PC-9 (cell line): ENCODE measurements around the gene ARID2. TPM values are rescaled to one million over a fixed set of nuclear protein-coding genes. Genes with fewer than 3 reads are reported as not detected.

ENCODE experiments used
- BruUV-seq: library from RNA; stranded (reverse); fragments of 400-500 nt; replicated peaks from 2 replicates; lab custom pipeline; 2021; lab: Mats Ljungman, UMichigan
- CTCF ChIA-PET: fragments of 300-600 bp; sonication (Branson Sonifier 250); formaldehyde crosslinking; loops from one replicate; lab custom pipeline; 2022; ENCODE audit warnings: antibody characterized with exemption; lab: Charles Lee
- POLR2A ChIA-PET: fragments of 300-600 bp; sonication (Branson Sonifier 250); formaldehyde crosslinking; loops from one replicate; lab custom pipeline; 2022; ENCODE audit warnings: antibody characterized with exemption; ENCODE audit not compliant: unreplicated experiment; lab: Charles Lee
- DNase-seq, 2 experiments: peaks; one replicate each; pipeline versions ENCODE4 v3.0.0 to v3.0.0-alpha.2; 2015 to 2022; ENCODE audit warnings: mixed read lengths in 1 of 2
- H2AFZ ChIP-seq: fragments of 200-600 bp; sonication (generic); 2 replicates; pipeline ENCODE4 v1.8.1; 2017; ENCODE audit warnings: antibody characterized with exemption
- H3F3A ChIP-seq: fragments of 200-600 bp; sonication (generic); 2 replicates; pipeline ENCODE4 v1.8.1; 2017; ENCODE audit warnings: antibody characterized with exemption, mild to moderate bottlenecking, low read depth; ENCODE audit not compliant: insufficient read depth
- H3K27ac ChIP-seq: fragments of 200-600 bp; sonication (generic); 2 replicates; pipeline ENCODE4 v1.6.1; 2016; ENCODE audit warnings: mixed run types
- H3K27me3 ChIP-seq: fragments of 200-600 bp; sonication (generic); 2 replicates; pipeline ENCODE4 v1.6.1; 2016; ENCODE audit warnings: low read depth, mixed run types; ENCODE audit not compliant: insufficient read depth
- H3K36me3 ChIP-seq: fragments of 200-600 bp; sonication (generic); 2 replicates; pipeline ENCODE4 v1.6.1; 2016; ENCODE audit warnings: low read depth, mixed run types
- H3K4me1 ChIP-seq: fragments of 200-600 bp; sonication (generic); replicated peaks from 2 replicates; pipeline ENCODE4 v1.6.1; 2016; ENCODE audit warnings: mixed run types; ENCODE audit not compliant: insufficient read depth
- H3K4me2 ChIP-seq: fragments of 200-600 bp; sonication (generic); 2 replicates; pipeline ENCODE4 v1.6.1; 2017; ENCODE audit warnings: mixed run types
- H3K4me3 ChIP-seq: fragments of 200-600 bp; sonication (generic); 2 replicates; pipeline ENCODE4 v1.6.1; 2016; ENCODE audit warnings: mixed run types
- H3K79me2 ChIP-seq: fragments of 200-600 bp; sonication (generic); 2 replicates; pipeline ENCODE4 v1.6.1; 2017; ENCODE audit warnings: low read depth, mixed run types
- H3K9me2 ChIP-seq: fragments of 200-600 bp; sonication (generic); 2 replicates; pipeline ENCODE4 v1.8.1; 2017; ENCODE audit warnings: mild to moderate bottlenecking; ENCODE audit not compliant: insufficient read depth
- H3K9me3 ChIP-seq: fragments of 200-600 bp; sonication (generic); 2 replicates; pipeline ENCODE4 v1.8.1; 2016; ENCODE audit warnings: low read depth; ENCODE audit not compliant: insufficient read depth
- H4K20me1 ChIP-seq: fragments of 200-600 bp; sonication (generic); 2 replicates; pipeline ENCODE4 v1.8.1; 2017; ENCODE audit not compliant: insufficient read depth
- CTCF ChIP-seq: fragments of 200-600 bp; sonication (generic); conservative IDR thresholded peaks from 2 replicates; pipeline ENCODE4 v1.6.1; 2017; ENCODE audit warnings: mixed run types, antibody characterized with exemption, mild to moderate bottlenecking, moderate library complexity
- EZH2 ChIP-seq: fragments of 200-600 bp; sonication (generic); IDR thresholded peaks from 2 replicates; pipeline ENCODE4 v1.8.0; 2017; ENCODE audit warnings: antibody characterized with exemption, low read depth
- intact Hi-C: fragments of 100-400 bp; cut with micrococcal nuclease; formaldehyde crosslinking; loops from one replicate; pipeline ENCODE4 v1.10.0; 2022; ENCODE audit not compliant: unreplicated experiment
- total RNA-seq: library from RNA; stranded (reverse); gene quantifications from 2 replicates; pipeline ENCODE4 v1.2.3, GENCODE V29; 2021

The ARID2 gene
- total RNA-seq, 1 experiment from 2014 or later: 24.6 TPM

- Histone ChIP-seq H3K9me2 (no peaks in the 10 kb centered on the region), H2AFZ (no peak overlapping the region), H3K27ac (no peak overlapping the region), H3K4me1 (no peaks in the 10 kb centered on the region), H4K20me1 (no peaks in the 10 kb centered on the region; the same call in 1 of the 2 replicates), H3F3A (no peaks in the 10 kb centered on the region), H3K9me3 (no peaks in the 10 kb centered on the region), H3K36me3 (0 out of 2 replicates have a peak, but pooled peaks cover 11% of the 10 kb centered on the region), H3K4me3 (no peak overlapping the region), H3K79me2 (no peaks in the 10 kb centered on the region), H3K27me3 (no peaks in the 10 kb centered on the region), H3K4me2 (no peak overlapping the region)
- BruUV-seq: no TSS peak
- POLR2A ChIA-PET: no interaction called here
- intact Hi-C loops: no loop called here
- TF ChIP-seq EZH2: no peak
- no peak for TF ChIP-seq CTCF
- CTCF ChIA-PET: no interaction called here
- no peak for DNase-seq
These were observed 178.4 kb downstream of the ARID2 start for GRCh38 chr12:45907955-45908354.

DNA sequence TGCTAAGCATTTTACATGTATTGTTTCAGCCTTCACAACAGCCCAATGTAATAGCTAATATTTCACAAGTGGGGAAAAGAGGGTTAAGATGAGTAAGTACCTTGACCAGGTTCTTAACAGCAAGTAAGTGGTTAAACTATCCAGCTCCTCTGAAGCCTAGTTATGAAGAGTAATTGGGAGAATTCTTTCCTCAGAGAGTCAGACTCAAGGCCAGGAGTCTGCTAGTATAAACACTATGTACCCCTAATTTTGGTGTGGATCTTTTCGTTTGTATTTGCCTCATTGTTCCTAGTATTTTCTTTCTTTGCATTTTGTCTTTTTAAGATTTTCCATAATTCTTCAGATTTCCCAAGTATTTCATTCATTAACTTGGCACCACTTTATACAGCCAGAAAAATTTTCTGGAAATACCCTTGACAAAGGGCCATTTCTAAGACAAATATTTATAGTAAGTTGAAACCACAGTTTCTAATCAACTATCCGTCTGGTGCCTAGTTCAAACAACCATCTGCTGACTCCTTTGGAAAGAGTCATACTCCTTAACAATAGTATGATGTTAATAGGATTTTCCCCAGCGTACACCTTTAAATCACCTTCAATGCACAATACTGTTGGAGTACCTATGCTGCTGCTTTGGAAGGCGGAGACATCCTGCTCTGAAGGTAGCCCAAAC is 179.7 kb downstream of the ARID2 start:
- CTCF ChIA-PET: no interaction called here
- intact Hi-C loops: no loop called here

DNA sequence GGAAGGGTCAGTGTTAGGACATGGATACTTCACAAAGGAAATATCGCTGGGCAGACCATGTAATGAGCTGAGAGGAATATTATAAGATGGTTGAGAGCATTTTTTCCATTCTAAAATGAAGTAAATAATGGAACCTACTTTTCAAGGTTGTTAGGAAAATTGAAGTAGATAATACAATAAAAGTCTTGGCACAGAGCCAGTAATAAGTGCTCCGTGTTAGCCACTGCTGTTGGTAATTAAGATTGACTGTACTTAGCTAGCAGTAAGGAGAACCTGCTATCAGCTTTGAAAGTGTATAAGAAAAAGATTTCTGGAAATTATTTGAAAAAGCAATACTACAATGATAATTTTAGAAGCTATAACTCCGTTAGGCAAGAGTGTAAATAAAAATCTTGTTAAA is 183.3 kb downstream of the ARID2 start:
- Histone ChIP-seq H3K9me3 (no peaks in the 10 kb centered on the region), H4K20me1 (no peaks in the 10 kb centered on the region), H3F3A (peaks cover 8% of the 10 kb centered on the region; the same call in 1 of the 2 replicates), H3K27ac (no peak overlapping the region), H3K9me2 (no peaks in the 10 kb centered on the region), H3K79me2 (no peaks in the 10 kb centered on the region), H3K4me1 (no peaks in the 10 kb centered on the region), H3K4me3 (no peak overlapping the region), H3K4me2 (no peak overlapping the region), H3K27me3 (no peaks in the 10 kb centered on the region), H3K36me3 (no peaks in the 10 kb centered on the region), H2AFZ (no peak overlapping the region)
- TF ChIP-seq EZH2 (no peak), CTCF (no peak)
- ChIA-PET POLR2A (no interaction called here), CTCF (no interaction called here)
- BruUV-seq: no TSS peak
- no peak for DNase-seq
- intact Hi-C loops: no loop called here

More for the DNA sequence above, 179.7 kb downstream of the ARID2 start:
- TF ChIP-seq EZH2 (no peak), CTCF (no peak)
- POLR2A ChIA-PET: interaction anchor here (0.6 kb wide), 1 partner anchor 8 kb away, joined by 3 read pairs; no protein-coding TSS in a partner anchor
- no peak overlapping the region for H3K4me3 ChIP-seq
- H4K20me1 ChIP-seq: no peaks in the 10 kb centered on the region; the same call in 1 of the 2 replicates
- no peaks in the 10 kb centered on the region for H3K79me2 ChIP-seq
- H3K27me3 ChIP-seq: no peaks in the 10 kb centered on the region
- no peaks in the 10 kb centered on the region for H3K9me2 ChIP-seq
- H3K4me2 ChIP-seq: no peak overlapping the region
- 0 out of 2 replicates have a peak, but pooled peaks cover 11% of the 10 kb centered on the region for H3K36me3 ChIP-seq
- DNase-seq: no peak
- no peaks in the 10 kb centered on the region for H3K4me1 ChIP-seq
- peaks cover 6% of the 10 kb centered on the region; the same call in 1 of the 2 replicates for H3F3A ChIP-seq
- H3K9me3 ChIP-seq: no peaks in the 10 kb centered on the region
- BruUV-seq: no TSS peak
- H2AFZ ChIP-seq: no peak overlapping the region
- H3K27ac ChIP-seq: no peak overlapping the region
